SIG-M5 (cell line): ENCODE measurements around the gene ARHGAP27.

Source experiments
- DNase-seq: peaks from one replicate; lab custom pipeline; 2025; lab: John Stamatoyannopoulos, UW

Gene ARHGAP27

GRCh38 chr17:45405250-45406086, 27.2 kb downstream of the ARHGAP27 start:
- no peak for DNase-seq

DNA sequence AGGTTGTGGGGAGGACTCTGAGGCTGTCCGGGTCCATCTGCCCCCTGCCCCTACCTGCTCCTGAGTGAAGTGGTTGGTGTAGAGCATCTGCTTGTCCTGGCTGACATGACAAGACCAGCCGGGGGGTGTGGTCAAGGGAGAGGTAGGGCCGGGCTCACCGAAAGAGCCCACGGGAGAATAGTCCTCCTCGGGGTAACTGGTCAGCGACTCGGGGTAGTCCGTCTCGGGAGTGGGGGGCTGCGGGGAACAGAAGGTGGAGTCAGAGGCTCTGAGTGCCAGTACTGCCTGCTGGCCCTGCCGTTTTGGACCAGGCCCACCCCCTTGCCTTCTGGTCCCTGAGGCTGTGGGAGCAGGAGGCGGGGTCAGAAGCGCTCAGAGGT, 27.8 kb downstream of the ARHGAP27 start:
- no peak for DNase-seq

DNA sequence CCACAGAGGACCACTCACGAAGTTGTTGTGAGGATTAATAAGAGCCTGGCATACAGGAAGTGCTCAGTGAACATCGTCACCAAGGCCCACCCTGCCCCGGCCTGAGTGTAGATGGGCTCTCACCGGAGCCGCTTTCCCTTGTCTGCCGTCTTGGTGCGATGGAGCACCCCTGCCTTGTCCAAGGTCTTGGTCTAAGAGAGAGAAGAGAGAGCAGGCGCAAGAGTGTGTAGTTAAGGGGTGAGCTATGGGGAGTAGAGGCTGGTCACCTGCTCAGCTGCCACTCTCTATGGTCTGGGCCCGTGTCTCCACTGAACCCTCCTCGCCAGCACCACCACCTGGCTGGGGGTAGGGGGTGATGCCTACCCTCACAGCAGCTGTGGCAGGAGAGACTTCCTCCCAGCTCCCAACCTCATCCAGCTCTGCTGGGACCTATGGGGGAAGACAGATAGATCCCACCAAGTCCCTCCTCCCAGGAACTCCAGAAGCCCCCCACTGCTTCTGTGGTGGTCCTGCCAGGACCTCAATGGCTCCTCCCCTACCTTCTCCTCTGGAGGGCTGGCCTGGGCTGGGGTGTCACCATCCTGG, 28.7 kb downstream of the ARHGAP27 start:
- no peak for DNase-seq

- no peak for DNase-seq
Measured at GRCh38 chr17:45402916-45403315, 29.8 kb downstream of the ARHGAP27 start.

- DNase-seq: no peak
Measured at GRCh38 chr17:45398800-45399199, 33.9 kb downstream of the ARHGAP27 start.

DNA sequence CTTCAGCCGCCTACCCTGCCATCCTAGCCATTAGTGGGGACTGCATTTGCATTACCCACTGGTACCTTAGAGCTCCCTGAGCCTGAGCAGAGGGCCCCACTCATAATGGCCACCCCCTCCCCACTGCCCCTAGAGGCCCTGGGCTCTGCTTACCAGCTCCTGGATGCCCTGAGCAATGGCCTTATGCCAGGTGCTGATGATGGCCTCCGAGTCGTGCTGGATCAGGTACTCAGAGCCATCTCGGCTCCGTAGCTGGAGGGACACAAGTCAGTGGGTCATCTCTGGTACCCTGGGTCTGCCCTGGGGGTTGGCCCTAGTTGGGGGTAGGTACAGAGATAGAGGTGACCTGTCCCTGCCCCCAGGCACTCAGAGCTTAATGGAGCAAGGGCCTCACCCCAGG, 34.9 kb downstream of the ARHGAP27 start:
- DNase-seq: no peak

DNA sequence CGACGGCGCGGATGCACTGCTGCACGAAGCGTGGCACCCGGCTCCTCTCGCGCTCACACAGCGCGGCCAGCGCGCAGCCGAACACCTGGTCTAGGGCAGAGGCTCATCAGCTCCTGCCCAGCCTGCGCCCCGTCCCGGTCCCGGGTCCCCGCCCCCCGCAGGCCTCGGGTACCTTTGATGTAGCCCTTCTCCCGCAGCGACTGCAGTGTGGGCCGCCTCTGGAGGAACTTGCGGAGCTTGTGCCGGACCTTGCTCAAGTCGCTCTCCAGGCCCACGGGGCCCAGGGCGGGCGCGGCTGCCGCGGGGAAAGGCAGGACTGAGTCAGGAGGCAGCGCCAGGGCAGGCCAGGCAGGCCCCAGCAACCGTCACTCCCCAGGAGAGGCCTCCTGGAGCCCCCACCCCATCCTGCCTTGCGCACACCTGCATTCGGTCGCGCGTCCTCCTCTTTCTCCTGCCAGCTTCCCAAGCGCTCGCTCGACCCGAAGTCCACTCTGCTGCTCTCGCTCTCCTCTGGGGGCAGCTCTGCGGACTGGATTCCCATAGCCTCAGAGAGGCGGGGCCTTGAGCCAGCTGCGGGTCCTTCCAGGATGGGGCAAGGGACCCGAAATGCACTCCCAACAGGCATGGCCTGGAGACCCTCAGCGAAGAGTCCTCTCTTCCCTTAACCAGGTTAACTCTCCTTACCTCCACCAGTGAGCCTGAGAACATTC, 36.0 kb downstream of the ARHGAP27 start:
- no peak for DNase-seq

DNA sequence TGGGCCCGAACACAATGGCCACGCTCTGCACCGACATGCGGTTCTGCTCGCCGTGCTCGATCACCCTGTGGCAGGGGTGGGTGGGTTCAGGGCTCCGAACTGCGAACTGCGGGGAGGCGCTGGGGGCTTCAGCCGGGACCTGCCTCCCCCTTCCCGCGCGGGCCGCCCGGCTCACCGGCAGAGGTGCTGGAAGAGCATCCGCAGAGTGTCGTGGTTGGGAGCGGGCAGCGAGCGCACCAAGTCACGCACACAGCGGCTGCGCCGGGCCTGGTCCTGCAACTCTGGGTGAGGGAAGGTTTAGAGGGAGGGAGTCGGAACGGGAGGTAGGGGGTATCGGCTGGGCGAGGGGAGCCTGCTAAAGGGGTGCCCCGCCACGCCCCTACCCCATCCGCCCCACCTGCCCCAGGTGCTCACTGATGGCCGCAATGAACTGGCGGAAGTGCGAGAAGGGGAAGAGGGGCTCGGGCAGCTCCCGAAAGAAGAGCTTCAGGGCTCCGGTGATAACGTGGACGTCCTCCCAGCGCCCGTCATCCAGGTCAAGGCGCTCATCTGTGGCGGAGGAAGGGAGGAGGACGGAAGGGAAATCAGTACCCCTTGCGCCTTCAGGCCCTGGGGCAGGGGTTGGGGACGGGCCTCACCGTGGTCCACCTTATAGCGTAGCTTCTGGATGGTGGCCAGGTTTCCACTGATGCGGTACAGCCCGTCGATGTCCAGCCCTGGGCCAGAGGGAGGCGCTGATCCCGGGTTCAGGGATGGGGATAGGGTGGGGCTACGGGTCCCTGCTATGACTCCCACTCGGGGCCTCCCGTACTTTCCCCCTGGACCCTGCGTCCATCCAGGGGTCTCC, 36.9 kb downstream of the ARHGAP27 start:
- DNase-seq: no peak

GRCh38 chr17:45394913-45395568, 37.6 kb downstream of the ARHGAP27 start:
- no peak for DNase-seq

- DNase-seq: no peak
Measured at GRCh38 chr17:45394564-45394912, 38.1 kb downstream of the ARHGAP27 start.

DNA sequence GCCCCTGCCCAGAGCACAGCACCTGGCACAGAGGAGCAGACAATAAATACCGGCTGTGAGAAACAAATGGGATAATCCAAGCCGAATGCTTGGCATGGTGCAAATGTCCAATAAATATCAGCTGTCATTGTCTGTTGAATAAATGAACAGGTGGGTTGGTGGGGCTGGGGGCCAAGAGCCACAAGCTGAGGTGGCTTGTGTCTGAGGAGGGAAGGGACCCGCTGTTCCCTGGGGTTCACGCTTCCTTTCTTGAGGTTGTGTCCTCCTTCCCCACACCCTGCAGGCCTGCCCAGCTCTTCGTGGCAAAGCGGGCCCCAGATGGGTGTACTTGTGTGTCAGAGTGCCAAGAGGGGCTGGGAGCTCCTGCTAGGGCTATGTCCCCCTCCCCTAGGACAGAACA, 38.6 kb downstream of the ARHGAP27 start:
- DNase-seq: no peak

DNA sequence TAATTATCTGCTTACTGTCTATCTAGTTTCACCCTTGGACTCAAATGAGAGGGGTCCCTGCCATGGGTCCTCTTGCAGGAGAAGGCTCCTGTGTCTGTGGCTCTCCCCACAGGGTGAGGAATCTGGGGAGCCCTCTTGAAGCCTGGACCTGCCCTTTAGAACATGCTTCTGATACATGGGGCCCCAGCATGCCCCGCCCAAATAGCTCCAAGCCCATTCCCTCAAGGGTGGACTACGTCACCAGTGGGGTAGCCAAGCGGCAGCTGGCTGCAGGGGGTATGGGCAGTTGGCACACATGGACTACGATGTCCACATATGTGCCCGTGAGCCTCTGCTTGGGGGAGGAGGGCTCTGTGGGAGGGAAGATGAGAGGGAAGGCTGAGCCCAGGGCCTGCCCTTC, 39.3 kb downstream of the ARHGAP27 start:
- no peak for DNase-seq

DNA sequence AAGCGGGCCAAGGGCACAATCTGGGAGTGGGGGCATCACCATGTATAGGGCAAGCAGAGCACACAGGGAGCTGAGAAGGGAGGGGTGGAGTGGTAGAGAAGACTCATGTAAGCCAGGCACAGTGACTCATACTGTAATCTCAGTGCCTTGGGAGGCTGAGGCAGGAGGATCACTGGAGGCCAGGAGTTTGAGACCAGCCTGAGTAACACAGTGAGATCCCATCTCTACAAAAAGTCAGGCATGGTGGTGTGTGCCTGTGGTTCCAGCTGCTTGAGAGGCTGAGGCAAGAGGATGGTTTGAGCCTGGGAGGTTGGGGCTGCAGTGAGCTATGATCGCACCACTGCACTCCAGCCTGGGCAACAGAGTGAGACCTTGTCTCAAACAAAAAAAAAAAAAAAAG, 40.8 kb downstream of the ARHGAP27 start:
- DNase-seq: no peak

DNA sequence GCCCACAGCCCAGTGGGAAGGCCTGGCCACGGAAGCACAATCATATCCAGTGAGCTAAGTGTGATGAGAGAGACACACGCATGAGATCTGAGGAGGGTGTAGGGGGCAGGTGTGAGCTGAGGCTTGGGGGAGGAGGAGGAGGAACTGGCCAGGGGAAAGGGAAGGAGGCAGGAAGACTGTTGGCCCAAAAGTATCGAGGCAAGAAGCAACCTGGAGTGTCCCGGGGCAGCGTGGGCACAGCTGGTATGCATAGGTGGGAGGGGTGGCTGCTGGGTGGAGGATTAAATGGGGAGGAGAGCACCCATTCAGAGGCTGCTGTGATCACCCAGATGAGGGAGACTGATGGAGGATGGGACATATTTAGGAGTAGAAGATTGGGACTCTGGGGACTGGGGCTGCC, 41.4 kb downstream of the ARHGAP27 start:
- no peak for DNase-seq

GRCh38 chr17:45389354-45389753, 43.3 kb downstream of the ARHGAP27 start:
- DNase-seq: no peak

- no peak for DNase-seq
Measured at GRCh38 chr17:45388604-45389325, 43.9 kb downstream of the ARHGAP27 start.

DNA sequence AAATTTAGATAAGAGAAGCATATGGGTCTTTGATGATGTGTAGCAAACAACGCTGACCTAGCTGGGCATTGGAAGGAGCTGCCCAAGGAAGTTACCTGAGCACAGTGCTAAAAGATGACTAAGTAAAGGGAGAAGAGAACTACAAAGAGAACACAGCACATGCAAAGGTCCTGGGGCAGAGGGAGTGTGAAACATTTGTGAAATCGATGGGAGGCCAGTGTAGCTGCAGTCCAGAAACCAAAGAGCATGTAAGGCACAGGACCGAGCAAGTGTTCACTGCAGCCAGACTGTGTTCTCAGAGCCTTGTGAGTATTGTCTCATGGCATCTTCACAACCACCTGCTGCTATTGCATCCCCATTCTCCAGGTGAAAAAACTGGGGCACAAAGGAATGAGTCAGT, 44.9 kb downstream of the ARHGAP27 start:
- DNase-seq: no peak

DNA sequence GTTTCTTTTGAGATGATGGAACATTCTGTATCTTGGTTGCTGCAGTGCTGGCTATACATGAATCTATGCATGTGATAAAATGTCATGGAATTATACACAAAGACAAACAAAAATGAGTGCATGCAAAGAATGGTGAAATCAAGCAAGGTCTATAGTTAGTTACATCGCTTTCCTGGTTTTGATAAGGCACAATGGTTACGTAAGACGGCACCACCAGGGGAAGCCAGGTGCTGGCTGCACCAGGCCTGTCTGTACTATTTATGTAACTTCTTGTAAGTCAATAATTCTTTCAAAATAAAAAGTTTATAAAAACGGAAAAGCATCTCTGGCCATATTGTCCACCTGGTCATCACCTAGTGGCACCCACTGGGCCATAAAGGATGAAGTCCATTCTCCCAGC, 46.5 kb downstream of the ARHGAP27 start:
- no peak for DNase-seq

DNA sequence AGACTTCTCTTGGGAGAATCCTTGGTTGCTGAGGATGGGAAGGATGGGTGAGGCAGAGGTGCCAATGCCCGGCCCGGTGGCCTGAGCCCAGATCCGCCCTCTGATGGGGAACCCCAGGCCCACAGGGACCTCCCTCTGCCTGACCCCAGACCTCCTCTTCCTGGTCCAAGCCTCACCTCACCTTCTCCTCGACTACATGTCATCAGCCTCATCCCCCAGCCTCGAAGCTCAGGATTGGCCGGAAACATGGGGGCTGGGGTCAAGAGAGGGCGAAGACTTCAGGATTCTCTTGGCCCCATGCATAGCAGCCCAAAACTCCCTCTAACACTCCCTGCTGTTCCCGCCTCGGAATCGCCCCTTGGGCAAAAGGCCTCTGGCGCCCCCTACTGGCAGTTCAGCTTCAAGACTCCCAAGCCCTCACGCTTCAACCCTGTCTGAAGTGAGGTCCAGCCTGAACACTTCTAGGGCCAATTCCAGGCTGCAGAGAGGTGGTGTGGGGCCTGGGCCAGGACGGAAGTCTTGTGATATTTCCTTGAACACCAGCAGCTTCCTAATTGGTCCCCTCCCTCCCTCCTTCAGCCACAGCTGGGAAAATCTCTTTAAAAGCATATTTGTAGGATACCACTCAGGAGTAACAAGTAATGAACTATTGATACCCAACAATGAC, 47.2 kb downstream of the ARHGAP27 start:
- no peak for DNase-seq

DNA sequence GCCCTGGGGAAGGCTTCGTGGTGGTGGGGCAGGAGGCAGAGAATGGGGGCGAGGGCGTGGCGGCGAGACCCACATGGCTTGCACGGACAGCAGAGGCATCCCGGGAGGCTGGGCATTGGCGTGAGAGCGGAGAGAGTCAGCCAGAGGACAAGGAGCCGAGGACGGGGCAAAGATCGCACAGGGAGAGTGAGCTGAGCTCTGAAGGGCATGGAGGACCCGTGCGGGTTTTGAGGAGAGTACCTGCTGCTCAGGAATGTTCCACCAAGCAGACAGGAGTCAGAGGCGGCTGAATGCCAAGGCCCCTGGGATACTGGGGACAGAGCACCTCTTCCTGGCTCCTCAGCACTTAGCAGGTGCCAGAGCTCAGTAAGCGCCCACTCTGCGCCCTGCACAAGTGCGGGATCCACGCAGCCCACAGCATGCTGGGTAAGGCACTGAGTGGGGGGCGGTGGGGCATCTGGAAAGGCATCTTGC, 47.8 kb downstream of the ARHGAP27 start:
- no peak for DNase-seq
